Measurements from ENCODE around the gene ITGAD.

- TF ChIP-seq, protein P1, sequence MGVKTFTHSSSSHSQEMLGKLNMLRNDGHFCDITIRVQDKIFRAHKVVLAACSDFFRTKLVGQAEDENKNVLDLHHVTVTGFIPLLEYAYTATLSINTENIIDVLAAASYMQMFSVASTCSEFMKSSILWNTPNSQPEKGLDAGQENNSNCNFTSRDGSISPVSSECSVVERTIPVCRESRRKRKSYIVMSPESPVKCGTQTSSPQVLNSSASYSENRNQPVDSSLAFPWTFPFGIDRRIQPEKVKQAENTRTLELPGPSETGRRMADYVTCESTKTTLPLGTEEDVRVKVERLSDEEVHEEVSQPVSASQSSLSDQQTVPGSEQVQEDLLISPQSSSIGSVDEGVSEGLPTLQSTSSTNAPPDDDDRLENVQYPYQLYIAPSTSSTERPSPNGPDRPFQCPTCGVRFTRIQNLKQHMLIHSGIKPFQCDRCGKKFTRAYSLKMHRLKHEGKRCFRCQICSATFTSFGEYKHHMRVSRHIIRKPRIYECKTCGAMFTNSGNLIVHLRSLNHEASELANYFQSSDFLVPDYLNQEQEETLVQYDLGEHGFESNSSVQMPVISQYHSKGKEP (tag by site-specific recombination; IDR thresholded peaks at IDR 0.05): no peak
- TF ChIP-seq, protein P2, sequence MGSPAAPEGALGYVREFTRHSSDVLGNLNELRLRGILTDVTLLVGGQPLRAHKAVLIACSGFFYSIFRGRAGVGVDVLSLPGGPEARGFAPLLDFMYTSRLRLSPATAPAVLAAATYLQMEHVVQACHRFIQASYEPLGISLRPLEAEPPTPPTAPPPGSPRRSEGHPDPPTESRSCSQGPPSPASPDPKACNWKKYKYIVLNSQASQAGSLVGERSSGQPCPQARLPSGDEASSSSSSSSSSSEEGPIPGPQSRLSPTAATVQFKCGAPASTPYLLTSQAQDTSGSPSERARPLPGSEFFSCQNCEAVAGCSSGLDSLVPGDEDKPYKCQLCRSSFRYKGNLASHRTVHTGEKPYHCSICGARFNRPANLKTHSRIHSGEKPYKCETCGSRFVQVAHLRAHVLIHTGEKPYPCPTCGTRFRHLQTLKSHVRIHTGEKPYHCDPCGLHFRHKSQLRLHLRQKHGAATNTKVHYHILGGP (tag by site-specific recombination; IDR thresholded peaks at IDR 0.05): no peak
These were observed 9.6 kb downstream of the ITGAD start for GRCh38 chr16:31402687-31403086.
